ENCODE results near the gene EDDM3A.
"Not testable (repeated sequence)": the region's sequence is repeated elsewhere in the genome, so short reads cannot be mapped to it uniquely, and the experiment has no call there.

Gene EDDM3A

GRCh38 chr14:20719777-20720176, 25.9 kb upstream of the EDDM3A start:
- no peak for DNase-seq (ENCODE audit: low spot score in 2 of 2)
- Histone ChIP-seq H3K9me3 (no peaks in the 10 kb centered on the region), H3K4me3 (no peak overlapping the region), H3K4me1 (no peaks in the 10 kb centered on the region), H3K36me3 (replicated peaks) (no peaks in the 10 kb centered on the region), H3K27me3 (ENCODE audit: low read depth) (no peaks in the 10 kb centered on the region)
- in situ Hi-C loops (cut with MboI; ENCODE audit: low sequenced_read_pairs) = no loop called here

GRCh38 chr14:20720741-20721140, 24.9 kb upstream of the EDDM3A start:
- Histone ChIP-seq H3K27me3 (ENCODE audit: low read depth) (no peaks in the 10 kb centered on the region), H3K4me3 (no peak overlapping the region), H3K36me3 (replicated peaks) (no peaks in the 10 kb centered on the region), H3K4me1 (no peaks in the 10 kb centered on the region), H3K9me3 (no peaks in the 10 kb centered on the region)
- in situ Hi-C loops (cut with MboI; ENCODE audit: low sequenced_read_pairs) = no loop called here
- no peak for DNase-seq (ENCODE audit: low spot score in 2 of 2)

- H3K4me3 ChIP-seq = no peak overlapping the region
- DNase-seq (ENCODE audit: low spot score in 2 of 2) = no peak
- in situ Hi-C loops (cut with MboI; ENCODE audit: low sequenced_read_pairs) = no loop called here
- no peaks in the 10 kb centered on the region for H3K4me1 ChIP-seq
- H3K36me3 ChIP-seq (replicated peaks) = no peaks in the 10 kb centered on the region
- H3K27me3 ChIP-seq (ENCODE audit: low read depth) = no peaks in the 10 kb centered on the region
- no peaks in the 10 kb centered on the region for H3K9me3 ChIP-seq
Measured at GRCh38 chr14:20722016-20722415, 23.7 kb upstream of the EDDM3A start.

GRCh38 chr14:20723488-20723887, 22.2 kb upstream of the EDDM3A start:
- DNase-seq (ENCODE audit: low spot score in 2 of 2) = no peak
- no peak overlapping the region for H3K4me3 ChIP-seq
- in situ Hi-C loops (cut with MboI; ENCODE audit: low sequenced_read_pairs) = no loop called here
- no peaks in the 10 kb centered on the region for H3K9me3 ChIP-seq
- no peaks in the 10 kb centered on the region for H3K27me3 ChIP-seq (ENCODE audit: low read depth)
- H3K4me1 ChIP-seq = no peaks in the 10 kb centered on the region
- no peaks in the 10 kb centered on the region for H3K36me3 ChIP-seq (replicated peaks)

- H3K27me3 ChIP-seq (ENCODE audit: low read depth); in situ Hi-C loops (cut with MboI; ENCODE audit: low sequenced_read_pairs); DNase-seq (ENCODE audit: low spot score in 2 of 2); H3K9me3 ChIP-seq; H3K4me3 ChIP-seq; H3K4me1 ChIP-seq; H3K36me3 ChIP-seq (replicated peaks): not testable (repeated sequence)
Measured at GRCh38 chr14:20726121-20726520, 19.6 kb upstream of the EDDM3A start.

GRCh38 chr14:20726531-20726930, 19.2 kb upstream of the EDDM3A start:
- Histone ChIP-seq H3K4me1 (no peaks in the 10 kb centered on the region), H3K9me3 (no peaks in the 10 kb centered on the region), H3K4me3 (no peak overlapping the region), H3K36me3 (replicated peaks) (no peaks in the 10 kb centered on the region), H3K27me3 (ENCODE audit: low read depth) (no peaks in the 10 kb centered on the region)
- DNase-seq (ENCODE audit: low spot score in 2 of 2) = no peak
- in situ Hi-C loops (cut with MboI; ENCODE audit: low sequenced_read_pairs) = no loop called here

- in situ Hi-C loops (cut with MboI; ENCODE audit: low sequenced_read_pairs) = no loop called here
- H3K4me3 ChIP-seq = no peak overlapping the region
Measured at GRCh38 chr14:20730891-20731290, 14.8 kb upstream of the EDDM3A start.

GRCh38 chr14:20732477-20732876, 13.2 kb upstream of the EDDM3A start:
- no peaks in the 10 kb centered on the region for H3K27me3 ChIP-seq (ENCODE audit: low read depth)
- H3K4me1 ChIP-seq = no peaks in the 10 kb centered on the region
- H3K4me3 ChIP-seq = no peak overlapping the region
- in situ Hi-C loops (cut with MboI; ENCODE audit: low sequenced_read_pairs) = no loop called here
- no peaks in the 10 kb centered on the region for H3K36me3 ChIP-seq (replicated peaks)
- no peaks in the 10 kb centered on the region for H3K9me3 ChIP-seq
- no peak for DNase-seq (ENCODE audit: low spot score in 2 of 2)

More at GRCh38 chr14:20730891-20731290, 14.8 kb upstream of the EDDM3A start:
- no peaks in the 10 kb centered on the region for H3K9me3 ChIP-seq
- no peaks in the 10 kb centered on the region for H3K36me3 ChIP-seq (replicated peaks)
- DNase-seq (ENCODE audit: low spot score in 2 of 2) = no peak
- H3K27me3 ChIP-seq (ENCODE audit: low read depth) = no peaks in the 10 kb centered on the region
- H3K4me1 ChIP-seq = no peaks in the 10 kb centered on the region

GRCh38 chr14:20732979-20733635, 12.6 kb upstream of the EDDM3A start:
- no peaks in the 10 kb centered on the region for H3K36me3 ChIP-seq (replicated peaks)
- in situ Hi-C loops (cut with MboI; ENCODE audit: low sequenced_read_pairs) = no loop called here
- H3K4me3 ChIP-seq = no peak overlapping the region
- no peak for DNase-seq (ENCODE audit: low spot score in 2 of 2)
- H3K9me3 ChIP-seq = no peaks in the 10 kb centered on the region
- no peaks in the 10 kb centered on the region for H3K27me3 ChIP-seq (ENCODE audit: low read depth)
- no peaks in the 10 kb centered on the region for H3K4me1 ChIP-seq

- no peaks in the 10 kb centered on the region for H3K4me1 ChIP-seq
- DNase-seq (ENCODE audit: low spot score in 2 of 2) = no peak
- H3K4me3 ChIP-seq = no peak overlapping the region
- in situ Hi-C loops (cut with MboI; ENCODE audit: low sequenced_read_pairs) = no loop called here
- no peaks in the 10 kb centered on the region for H3K9me3 ChIP-seq
- no peaks in the 10 kb centered on the region for H3K36me3 ChIP-seq (replicated peaks)
- no peaks in the 10 kb centered on the region for H3K27me3 ChIP-seq (ENCODE audit: low read depth)
Measured at GRCh38 chr14:20733684-20734429, 11.8 kb upstream of the EDDM3A start.

- in situ Hi-C loops (cut with MboI; ENCODE audit: low sequenced_read_pairs) = no loop called here
- H3K27me3 ChIP-seq (ENCODE audit: low read depth) = no peaks in the 10 kb centered on the region
- no peak for DNase-seq (ENCODE audit: low spot score in 2 of 2)
- H3K9me3 ChIP-seq = no peaks in the 10 kb centered on the region
- no peaks in the 10 kb centered on the region for H3K4me1 ChIP-seq
- no peak overlapping the region for H3K4me3 ChIP-seq
- no peaks in the 10 kb centered on the region for H3K36me3 ChIP-seq (replicated peaks)
Measured at GRCh38 chr14:20734430-20734806, 11.3 kb upstream of the EDDM3A start.

GRCh38 chr14:20738292-20738691, 7.4 kb upstream of the EDDM3A start:
- H3K27me3 ChIP-seq (ENCODE audit: low read depth); DNase-seq (ENCODE audit: low spot score in 2 of 2); in situ Hi-C loops (cut with MboI; ENCODE audit: low sequenced_read_pairs); H3K9me3 ChIP-seq; H3K4me1 ChIP-seq; H3K4me3 ChIP-seq; H3K36me3 ChIP-seq (replicated peaks): not testable (repeated sequence)

- Histone ChIP-seq H3K9me3 (no peaks in the 10 kb centered on the region), H3K27me3 (ENCODE audit: low read depth) (no peaks in the 10 kb centered on the region), H3K36me3 (replicated peaks) (no peaks in the 10 kb centered on the region), H3K4me3 (no peak overlapping the region), H3K4me1 (no peaks in the 10 kb centered on the region)
- in situ Hi-C loops (cut with MboI; ENCODE audit: low sequenced_read_pairs) = no loop called here
- DNase-seq (ENCODE audit: low spot score in 2 of 2) = no peak
Measured at GRCh38 chr14:20742132-20742531, 3.6 kb upstream of the EDDM3A start.

- Histone ChIP-seq H3K4me1 (no peaks in the 10 kb centered on the region), H3K4me3 (no peak overlapping the region), H3K36me3 (replicated peaks) (no peaks in the 10 kb centered on the region), H3K9me3 (no peaks in the 10 kb centered on the region), H3K27me3 (ENCODE audit: low read depth) (no peaks in the 10 kb centered on the region)
- in situ Hi-C loops (cut with MboI; ENCODE audit: low sequenced_read_pairs) = no loop called here
- DNase-seq (ENCODE audit: low spot score in 2 of 2) = no peak
Measured at GRCh38 chr14:20743556-20743955, 2.1 kb upstream of the EDDM3A start.

Measured in HAP-1 (cell line).